Stimulated activated CD8-positive, alpha-beta memory T cell treated with anti-CD3 and anti-CD28 coated beads, Interleukin-7, amount 100 ng/mL, for 4 hours (primary cell): ENCODE measurements around the gene KCNS1.
"Not testable (repeated sequence)": the region's sequence is repeated elsewhere in the genome, so short reads cannot be mapped to it uniquely, and the experiment has no call there.

Source experiments
- DNase-seq, 2 donors: peaks; one replicate each; pipeline ENCODE4 v3.0.0-alpha.2; 2020; ENCODE audit warnings: low read depth in 2 of 2

KCNS1 gene

GRCh38 chr20:45100563-45101245, at the start of gene KCNS1:
KCNS1 (minus strand) TSS chr20:45101127; CDS start chr20:45099236, 1,891 bp downstream.
- DNase-seq: no peak

GRCh38 chr20:45149062-45149461, 48.1 kb upstream of the KCNS1 start:
- DNase-seq: no peak

- no peak for DNase-seq
Observed at GRCh38 chr20:45140836-45141235, 39.9 kb upstream of the KCNS1 start.

GRCh38 chr20:45139733-45140375, 38.9 kb upstream of the KCNS1 start:
- DNase-seq: not testable (repeated sequence)

GRCh38 chr20:45138561-45139300, 37.8 kb upstream of the KCNS1 start:
- peak in 1 of 2 donors; percentile 8 for DNase-seq

- DNase-seq: no peak
Observed at GRCh38 chr20:45136911-45137310, 36.0 kb upstream of the KCNS1 start.

- DNase-seq: no peak
Observed at GRCh38 chr20:45128099-45128498, 27.2 kb upstream of the KCNS1 start.

- no peak for DNase-seq
Observed at GRCh38 chr20:45124365-45124764, 23.4 kb upstream of the KCNS1 start, which contains the start of gene WFDC12. WFDC12 (minus strand) TSS chr20:45124465; CDS start chr20:45124447, 18 bp downstream.

- no peak for DNase-seq
Observed at GRCh38 chr20:45121388-45121787, 20.5 kb upstream of the KCNS1 start.

- DNase-seq: no peak
Observed at GRCh38 chr20:45119556-45120266, 18.8 kb upstream of the KCNS1 start.

GRCh38 chr20:45118028-45118427, 17.1 kb upstream of the KCNS1 start:
- no peak for DNase-seq

GRCh38 chr20:45117581-45117980, 16.7 kb upstream of the KCNS1 start:
- DNase-seq: no peak

GRCh38 chr20:45115829-45116228, 14.9 kb upstream of the KCNS1 start:
- DNase-seq: no peak

- DNase-seq: no peak
Observed at GRCh38 chr20:45115386-45115774, 14.5 kb upstream of the KCNS1 start.

- no peak for DNase-seq
Observed at GRCh38 chr20:45114465-45115385, 13.8 kb upstream of the KCNS1 start, which contains the start of gene WFDC5. WFDC5 (minus strand) TSS chr20:45115174; CDS start chr20:45115083, 91 bp downstream.

- DNase-seq: no peak
Observed at GRCh38 chr20:45113865-45114264, 12.9 kb upstream of the KCNS1 start.

- no peak for DNase-seq
Observed at GRCh38 chr20:45112754-45113153, 11.8 kb upstream of the KCNS1 start.

- no peak for DNase-seq
Observed at GRCh38 chr20:45111799-45112471, 11.0 kb upstream of the KCNS1 start.

GRCh38 chr20:45111285-45111684, 10.4 kb upstream of the KCNS1 start:
- no peak for DNase-seq

GRCh38 chr20:45110301-45110700, 9.4 kb upstream of the KCNS1 start:
- DNase-seq: no peak
